GM04504 (cell line): ENCODE results near the gene GATB.

Source experiments
- DNase-seq: peaks from one replicate; pipeline ENCODE4 v3.0.0-alpha.2; 2012; ENCODE audit warnings: low read depth

The GATB gene

GRCh38 chr4:151652841-151653547, 107.8 kb downstream of the GATB start:
- DNase-seq = peak; percentile 73

- no peak for DNase-seq
Observed at GRCh38 chr4:151651496-151651895, 109.3 kb downstream of the GATB start.

DNA sequence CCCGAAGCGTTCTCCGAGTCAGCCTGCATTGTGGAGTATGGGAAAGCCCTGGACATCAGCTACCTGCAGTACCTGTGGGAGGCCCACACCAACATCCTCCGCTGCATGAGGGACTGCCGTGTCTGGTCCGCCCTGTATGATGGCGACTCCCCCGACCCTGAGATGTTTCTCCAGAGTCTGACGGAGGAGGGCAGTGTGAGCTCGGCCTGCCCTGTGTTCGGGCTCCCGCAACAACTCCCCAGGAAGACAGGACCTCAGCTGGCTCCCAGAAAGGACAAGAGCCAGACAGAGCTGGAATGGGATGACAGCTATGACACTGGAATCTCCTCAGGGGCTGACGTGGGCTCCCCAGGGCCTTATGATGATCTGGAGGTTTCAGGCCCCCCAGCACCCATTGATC, 111.3 kb downstream of the GATB start:
- no peak for DNase-seq

- DNase-seq = no peak
Observed at GRCh38 chr4:151646322-151646721, 114.5 kb downstream of the GATB start.

DNA sequence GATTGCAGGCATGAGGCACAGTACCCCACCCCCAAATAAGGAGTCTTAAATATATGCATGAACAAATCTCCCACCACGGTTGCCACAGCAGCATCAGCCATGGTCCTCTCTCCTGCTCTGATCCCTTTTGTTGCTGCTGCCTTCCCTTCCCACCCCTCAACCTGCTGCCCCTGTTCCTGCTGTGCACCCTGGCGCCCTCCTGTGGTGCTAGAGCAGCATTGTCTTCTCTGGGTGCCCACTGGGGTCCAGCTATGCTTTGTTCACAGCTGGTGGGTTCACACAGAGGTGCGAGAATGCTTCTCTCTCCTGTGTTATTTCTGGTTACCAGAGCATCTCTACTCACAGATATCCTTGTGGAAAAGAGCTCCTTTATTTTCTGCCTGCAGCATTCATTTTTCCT, 116.2 kb downstream of the GATB start:
- no peak for DNase-seq

DNA sequence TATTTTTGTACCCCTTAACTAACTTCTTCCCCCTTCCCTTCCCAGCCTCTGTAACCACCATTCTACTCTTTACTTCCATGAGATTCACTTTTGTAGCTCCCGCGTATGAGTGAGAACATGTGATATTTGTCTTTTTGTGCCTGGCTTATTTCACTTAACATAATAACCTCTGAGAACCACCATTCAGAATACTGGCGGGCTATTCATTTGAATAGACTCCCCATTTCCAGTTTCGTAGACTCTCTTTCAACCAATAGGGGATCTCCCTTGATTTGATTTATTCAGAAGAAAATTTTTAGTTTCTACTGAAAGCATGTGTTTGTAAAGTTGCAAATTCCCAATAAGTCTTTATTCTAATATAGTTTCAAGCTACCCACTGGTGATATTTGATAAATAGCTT, 117.2 kb downstream of the GATB start:
- no peak for DNase-seq

DNA sequence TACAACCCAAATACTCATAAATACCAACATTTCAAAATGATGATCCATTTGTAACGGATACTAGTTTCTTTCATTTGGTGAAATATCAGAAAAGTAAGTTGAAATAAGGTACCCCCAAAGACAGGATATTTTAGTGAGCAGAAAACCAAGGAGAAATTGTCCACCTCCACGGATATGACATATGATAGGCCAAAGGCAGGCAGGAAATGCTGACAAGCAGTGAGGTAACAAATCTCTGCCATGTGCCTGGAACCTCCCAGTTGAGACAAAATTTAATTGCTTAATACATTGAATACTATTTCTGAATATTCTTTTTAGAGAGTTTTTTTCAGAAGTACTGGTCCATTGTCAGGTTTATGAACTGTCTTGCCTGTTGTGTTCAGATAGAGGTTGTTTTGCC, 118.8 kb downstream of the GATB start:
- no peak for DNase-seq

DNA sequence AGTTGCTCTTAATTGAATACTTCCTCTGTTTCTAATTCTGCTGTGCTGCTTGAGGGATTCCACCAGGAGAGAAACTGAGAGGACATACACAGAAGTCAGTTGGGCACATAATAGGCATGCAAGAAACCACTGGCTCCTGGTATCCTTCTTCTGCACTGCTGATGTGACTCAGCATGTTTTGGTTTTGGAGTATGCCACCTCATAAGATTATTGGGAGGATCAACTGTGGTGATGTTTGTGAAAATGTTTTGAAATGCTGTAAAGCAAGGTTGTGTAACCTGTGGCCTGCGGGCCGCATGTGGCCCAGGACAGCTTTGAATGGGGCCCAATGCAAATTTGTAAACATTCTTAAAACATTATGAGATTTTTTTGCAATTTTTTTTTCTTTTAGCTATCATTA, 119.6 kb downstream of the GATB start:
- DNase-seq = peak; percentile 64

GRCh38 chr4:151640381-151640780, 120.4 kb downstream of the GATB start:
- DNase-seq = no peak

DNA sequence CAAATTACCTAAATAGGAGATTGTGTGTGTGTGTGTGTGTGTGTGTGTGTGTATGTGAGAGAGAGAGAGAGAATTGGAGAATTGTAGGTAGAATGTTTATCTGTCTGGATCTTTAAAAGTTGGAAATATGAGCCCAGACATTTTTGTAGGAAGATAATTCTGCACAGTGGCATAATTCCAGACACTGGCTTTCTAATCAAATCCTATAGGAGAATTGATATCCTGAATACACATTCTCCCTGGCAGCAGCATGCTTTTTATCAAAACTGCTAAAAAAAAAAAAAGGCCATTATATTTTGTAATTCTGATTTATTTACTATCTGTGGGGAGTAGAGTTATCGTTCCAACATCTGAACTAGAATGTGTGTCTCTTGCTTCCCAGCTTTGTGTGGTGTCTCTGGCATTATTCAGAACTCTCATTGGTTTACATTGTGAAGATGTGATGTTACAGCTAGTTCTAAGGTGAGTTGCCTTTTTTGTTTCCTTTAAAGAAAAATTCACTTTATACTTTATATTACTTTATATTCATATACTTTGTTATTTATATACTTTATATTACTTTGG, 122.4 kb downstream of the GATB start:
- no peak for DNase-seq

DNA sequence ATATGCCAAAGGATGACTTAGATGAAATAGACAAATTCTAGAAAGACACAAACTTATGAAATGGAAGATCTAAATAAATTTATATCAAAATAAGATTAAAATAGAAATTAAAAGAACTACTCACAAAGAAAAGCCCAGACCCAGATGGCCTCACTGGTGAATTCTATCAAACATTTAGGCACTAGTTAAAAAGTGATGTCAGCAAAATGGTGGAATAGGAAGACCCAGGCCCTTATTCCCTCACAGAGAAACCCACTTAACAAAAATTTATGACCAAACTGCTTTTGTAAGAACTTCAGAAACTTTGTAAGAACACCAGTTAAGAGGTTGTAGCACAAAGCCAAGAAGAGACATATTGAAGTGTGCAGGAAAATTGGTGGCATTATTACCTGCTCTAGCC, 129.5 kb downstream of the GATB start:
- DNase-seq = no peak

GRCh38 chr4:151629097-151629783, 131.6 kb downstream of the GATB start:
- DNase-seq = no peak

DNA sequence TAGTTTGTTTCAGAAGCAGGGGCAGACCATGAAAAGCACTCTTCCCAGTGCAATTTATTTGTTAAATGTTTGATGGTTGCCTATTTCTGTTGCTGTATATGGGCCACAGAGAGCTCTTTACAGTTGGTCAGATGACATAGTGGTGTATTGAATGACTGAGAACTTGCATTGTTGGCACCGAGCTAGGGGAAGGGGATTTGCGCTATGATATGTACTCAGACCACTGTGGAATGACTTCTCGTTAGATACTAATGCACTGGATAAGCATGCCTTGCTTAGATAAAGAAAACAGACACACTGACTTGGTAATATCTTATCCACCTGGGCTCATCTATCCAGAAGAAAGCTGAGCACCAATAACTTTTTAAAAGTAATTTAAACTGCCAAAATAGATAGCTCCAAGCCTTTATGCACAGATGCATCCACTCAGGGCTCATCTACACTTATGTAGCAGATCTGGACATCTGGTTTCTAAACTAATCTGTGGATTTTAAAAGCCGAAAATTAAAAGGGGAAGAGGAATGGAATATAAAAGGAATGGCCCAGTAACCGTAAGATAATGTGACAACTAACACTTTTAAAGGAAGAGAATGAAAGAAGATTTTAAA, 132.7 kb downstream of the GATB start:
- DNase-seq = no peak

- DNase-seq = no peak
Observed at GRCh38 chr4:151627491-151627890, 133.3 kb downstream of the GATB start.

DNA sequence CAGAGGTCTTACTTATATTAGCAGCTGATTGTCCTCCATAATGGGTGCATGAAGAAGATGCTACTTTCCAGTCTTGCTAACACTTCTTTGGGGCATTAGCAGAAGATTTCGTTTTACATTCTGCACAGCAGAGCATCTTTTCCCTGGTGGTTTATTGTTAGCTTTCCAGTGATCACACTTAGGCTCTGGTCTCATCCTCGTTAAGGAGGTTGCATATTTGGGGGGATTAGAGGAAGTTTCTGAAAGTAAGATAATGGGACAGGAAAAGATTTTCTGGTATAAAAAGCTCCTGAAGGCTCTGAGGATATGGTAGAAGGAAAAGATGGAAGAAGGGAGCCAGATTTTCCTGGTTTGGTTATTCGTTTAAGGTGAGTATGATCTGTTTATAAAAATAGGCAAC, 134.1 kb downstream of the GATB start:
- DNase-seq = no peak

DNA sequence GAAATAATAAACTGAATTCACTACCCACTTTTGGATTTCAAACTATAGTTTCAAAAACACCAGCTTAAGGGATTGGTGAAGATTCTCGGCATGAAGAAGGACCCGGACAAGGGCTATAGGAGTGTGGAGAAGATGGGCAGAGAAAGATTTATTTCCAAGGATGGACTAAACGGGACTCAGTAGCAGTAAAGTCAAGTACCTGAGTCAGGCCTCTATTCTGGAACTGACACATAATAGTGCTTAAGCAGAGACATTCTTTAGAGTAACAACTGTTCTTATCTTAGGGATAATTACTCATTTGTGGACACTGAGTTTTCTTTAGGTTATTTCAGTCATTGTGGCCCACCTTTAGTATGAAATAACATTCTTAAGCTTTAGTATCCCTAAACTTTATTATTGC, 134.6 kb downstream of the GATB start:
- DNase-seq = no peak

DNA sequence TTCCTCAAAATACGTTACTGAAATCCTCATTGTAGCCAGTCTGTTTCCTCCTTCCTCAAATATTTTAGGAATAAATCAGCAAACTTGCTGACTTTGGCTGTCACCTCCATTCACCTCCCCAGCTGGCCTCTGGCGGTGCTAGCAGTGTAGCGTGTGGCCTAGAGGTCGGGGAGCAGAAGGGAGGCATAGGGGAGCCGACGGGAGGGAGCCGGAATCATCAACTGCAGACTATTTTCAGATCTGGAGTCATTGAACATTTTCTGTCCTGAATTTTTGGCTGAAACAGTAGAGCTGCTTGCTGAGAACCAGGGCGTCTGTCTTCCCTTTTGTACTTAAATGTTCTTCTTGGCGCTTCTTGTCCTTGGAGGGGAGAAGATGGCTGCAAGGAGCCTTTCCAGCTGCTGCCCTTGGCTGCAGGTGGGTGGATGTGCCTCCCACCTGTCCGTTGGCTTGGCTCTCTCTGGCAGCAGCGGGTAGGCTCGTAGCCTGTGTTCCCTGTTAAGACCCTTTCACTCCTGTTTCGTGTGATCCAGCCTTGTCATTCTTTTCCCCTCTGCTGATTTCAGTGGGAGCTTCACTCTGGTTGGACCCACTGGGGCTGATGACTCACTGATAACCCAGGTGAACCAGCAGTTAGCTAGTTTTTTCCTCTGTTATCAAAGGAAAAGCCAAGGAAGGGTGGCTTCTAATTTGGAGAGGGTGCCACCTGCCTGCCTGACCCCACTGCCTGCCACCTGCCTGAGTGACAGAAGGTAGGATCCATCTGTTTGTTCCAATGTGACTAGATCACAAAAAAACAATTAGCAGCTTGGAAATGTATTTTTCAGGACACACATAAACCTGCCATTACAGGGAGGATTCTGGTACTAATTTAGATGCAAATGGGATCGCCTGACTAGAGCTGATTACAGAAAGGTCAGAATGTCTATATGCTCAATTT, 135.9 kb downstream of the GATB start:
- DNase-seq = no peak
